ENCODE measurements around the gene SLC29A1.

The SLC29A1 gene

GRCh38 chr6:44237021-44237812 is 13.8 kb downstream of the SLC29A1 start:
- DNase-seq (ENCODE audit: low read depth), result peak; percentile 47

- peak; percentile 64 for DNase-seq (ENCODE audit: low read depth)
These were observed 14.5 kb downstream of the SLC29A1 start for GRCh38 chr6:44237813-44238433.

- DNase-seq (ENCODE audit: low read depth), result no peak
These were observed 15.4 kb downstream of the SLC29A1 start for GRCh38 chr6:44238687-44239350.

- no peak for DNase-seq (ENCODE audit: low read depth)
These were observed 19.9 kb downstream of the SLC29A1 start for GRCh38 chr6:44243345-44243744.

- DNase-seq (ENCODE audit: low read depth), result no peak
These were observed 22.1 kb downstream of the SLC29A1 start for GRCh38 chr6:44245391-44245911.

GRCh38 chr6:44245912-44246662 is 22.7 kb downstream of the SLC29A1 start:
- DNase-seq (ENCODE audit: low read depth), result peak; percentile 70

- DNase-seq (ENCODE audit: low read depth), result peak; percentile 97
These were observed 23.4 kb downstream of the SLC29A1 start, which contains the start of gene HSP90AB1 for GRCh38 chr6:44246663-44247337. TSS of gene HSP90AB1 (plus strand) at chr6:44247101. CDS start at chr6:44248630, 1,529 bp downstream.

GRCh38 chr6:44247338-44248302 is 24.2 kb downstream of the SLC29A1 start:
- DNase-seq (ENCODE audit: low read depth), result peak; percentile 83

GRCh38 chr6:44248579-44248978 is 25.2 kb downstream of the SLC29A1 start:
- no peak for DNase-seq (ENCODE audit: low read depth)

- no peak for DNase-seq (ENCODE audit: low read depth)
These were observed 25.8 kb downstream of the SLC29A1 start for GRCh38 chr6:44249082-44249748.

GRCh38 chr6:44250067-44250717 is 26.8 kb downstream of the SLC29A1 start:
- no peak for DNase-seq (ENCODE audit: low read depth)

GRCh38 chr6:44250718-44251123 is 27.3 kb downstream of the SLC29A1 start:
- no peak for DNase-seq (ENCODE audit: low read depth)

GRCh38 chr6:44251576-44252524 is 28.5 kb downstream of the SLC29A1 start:
- DNase-seq (ENCODE audit: low read depth), result no peak

GRCh38 chr6:44253307-44254101 is 30.1 kb downstream of the SLC29A1 start:
- DNase-seq (ENCODE audit: low read depth), result peak; percentile 58

GRCh38 chr6:44254191-44255104 is 31.1 kb downstream of the SLC29A1 start:
- DNase-seq (ENCODE audit: low read depth), result no peak
